CD4-positive, alpha-beta T cell treated with Interleukin-4 for 4 hours (primary cell): Measurements from ENCODE around the gene KLF15.
"Not testable (repeated sequence)": the region's sequence is repeated elsewhere in the genome, so short reads cannot be mapped to it uniquely, and the experiment has no call there.

ENCODE experiments used
- DNase-seq: peaks from one replicate; pipeline ENCODE4 v3.0.0-alpha.2; 2020

Gene KLF15

GRCh38 chr3:126345641-126346460 is 11.4 kb downstream of the KLF15 start:
- no peak for DNase-seq

GRCh38 chr3:126345231-126345630 is 12.0 kb downstream of the KLF15 start:
- DNase-seq, result no peak

GRCh38 chr3:126344380-126345041 is 12.7 kb downstream of the KLF15 start:
- DNase-seq, result no peak

GRCh38 chr3:126343649-126344035 is 13.6 kb downstream of the KLF15 start:
- DNase-seq, result no peak

GRCh38 chr3:126342991-126343648 is 14.1 kb downstream of the KLF15 start:
- DNase-seq, result no peak

GRCh38 chr3:126342211-126342610 is 15.0 kb downstream of the KLF15 start:
- no peak for DNase-seq

- no peak for DNase-seq
Observed at GRCh38 chr3:126341755-126342150, 15.5 kb downstream of the KLF15 start.

- DNase-seq, result no peak
Observed at GRCh38 chr3:126340943-126341754, 16.1 kb downstream of the KLF15 start.

GRCh38 chr3:126340596-126340942 is 16.6 kb downstream of the KLF15 start:
- DNase-seq, result no peak

GRCh38 chr3:126340081-126340511 is 17.1 kb downstream of the KLF15 start:
- DNase-seq, result no peak

GRCh38 chr3:126339466-126339865 is 17.7 kb downstream of the KLF15 start:
- DNase-seq, result no peak

- no peak for DNase-seq
Observed at GRCh38 chr3:126338790-126339288, 18.4 kb downstream of the KLF15 start.

GRCh38 chr3:126337980-126338651 is 19.1 kb downstream of the KLF15 start:
- no peak for DNase-seq

GRCh38 chr3:126331812-126332336 is 25.3 kb downstream of the KLF15 start:
- DNase-seq, result not testable (repeated sequence)

- DNase-seq, result no peak
Observed at GRCh38 chr3:126329927-126330725, 27.1 kb downstream of the KLF15 start.

- DNase-seq, result no peak
Observed at GRCh38 chr3:126326629-126327028, 30.6 kb downstream of the KLF15 start.

GRCh38 chr3:126322181-126322967 is 34.8 kb downstream of the KLF15 start:
- DNase-seq, result no peak

- DNase-seq, result no peak
Observed at GRCh38 chr3:126321490-126321889, 35.7 kb downstream of the KLF15 start.

GRCh38 chr3:126320517-126321293 is 36.5 kb downstream of the KLF15 start:
- DNase-seq, result no peak
